Hepatocyte (in vitro differentiated cells): Measurements from ENCODE around the gene NFIX. TPM values are rescaled to one million over a fixed set of nuclear protein-coding genes. Genes with fewer than 3 reads are reported as not detected.

Source experiments
- DNase-seq: peaks from one replicate; pipeline ENCODE4 v3.0.0-alpha.2; 2016; ENCODE audit warnings: low spot score
- H2AFZ ChIP-seq: fragments of 200-600 bp; sonication (generic); 2 replicates; pipeline ENCODE4 v1.6.0; 2016; ENCODE audit warnings: antibody characterized with exemption, mild to moderate bottlenecking
- H3K27ac ChIP-seq: fragments of 200-600 bp; sonication (generic); 2 replicates; pipeline ENCODE4 v1.5.1; 2016; ENCODE audit warnings: mild to moderate bottlenecking
- H3K27me3 ChIP-seq: fragments of 200-600 bp; sonication (generic); 2 replicates; pipeline ENCODE4 v1.6.1; 2016
- H3K36me3 ChIP-seq: fragments of 200-600 bp; sonication (generic); replicated peaks from 2 replicates; pipeline ENCODE4 v1.5.1; 2016; ENCODE audit warnings: low read depth; ENCODE audit not compliant: insufficient read depth
- H3K4me1 ChIP-seq: fragments of 200-600 bp; sonication (generic); 2 replicates; pipeline ENCODE4 v1.5.1; 2016; ENCODE audit warnings: mild to moderate bottlenecking, moderate library complexity; ENCODE audit not compliant: insufficient read depth
- H3K4me2 ChIP-seq: fragments of 200-600 bp; sonication (generic); 2 replicates; pipeline ENCODE4 v1.6.0; 2016
- H3K4me3 ChIP-seq: fragments of 200-600 bp; sonication (generic); 2 replicates; pipeline ENCODE4 v1.5.1; 2016; ENCODE audit warnings: mild to moderate bottlenecking
- H3K79me2 ChIP-seq: fragments of 200-600 bp; sonication (generic); 2 replicates; pipeline ENCODE4 v1.6.0; 2017; ENCODE audit warnings: mild to moderate bottlenecking
- H3K9me2 ChIP-seq: fragments of 200-600 bp; sonication (generic); replicated peaks from 2 replicates; pipeline ENCODE4 v1.6.0; 2017; ENCODE audit warnings: mild to moderate bottlenecking; ENCODE audit not compliant: insufficient read depth
- H3K9me3 ChIP-seq: fragments of 200-600 bp; sonication (generic); 2 replicates; pipeline ENCODE4 v1.5.1; 2016; ENCODE audit warnings: low read depth, mild to moderate bottlenecking
- H4K20me1 ChIP-seq: fragments of 200-600 bp; sonication (generic); 2 replicates; pipeline ENCODE4 v1.6.0; 2016; ENCODE audit warnings: mild to moderate bottlenecking; ENCODE audit not compliant: insufficient read depth, poor library complexity, severe bottlenecking
- CTCF ChIP-seq: fragments of 200-600 bp; sonication (generic); IDR thresholded peaks from 2 replicates; pipeline ENCODE4 v1.5.1; 2016; ENCODE audit warnings: antibody characterized with exemption, mild to moderate bottlenecking; ENCODE audit not compliant: poor library complexity
- EZH2 ChIP-seq: fragments of 200-600 bp; sonication (generic); IDR thresholded peaks from 2 replicates; pipeline ENCODE4 v1.6.1; 2016; ENCODE audit warnings: antibody characterized with exemption, mild to moderate bottlenecking, borderline replicate concordance
- EZH2phosphoT487 ChIP-seq: fragments of 200-600 bp; sonication (generic); IDR thresholded peaks from one replicate; pipeline ENCODE4 v1.6.1; 2018; ENCODE audit warnings: antibody characterized with exemption, mild to moderate bottlenecking, low read depth, moderate library complexity; ENCODE audit not compliant: unreplicated experiment, severe bottlenecking
- WGBS: methylation state at CpG from one replicate; pipeline ENCODE4 v1.1.6; 2016; ENCODE audit warnings: low lambda C conversion rate; ENCODE audit errors: missing lambda C conversion rate; 5-methylcytosine and 5-hydroxymethylcytosine counted together
- polyA plus RNA-seq: library from polyadenylated mRNA; unstranded; fragments of >200 nt; fragmentation: Nextera tagmentation; extraction: Ambion mirVana; gene quantifications from 2 replicates; pipeline ENCODE4 v1.2.1, GENCODE V29; 2016
- total RNA-seq: library from RNA; depleted of rRNA; stranded (reverse); fragments of >200 nt; gene quantifications from 2 replicates; pipeline ENCODE4 v1.2.3, GENCODE V29; 2014

Gene NFIX
- total and polyA plus RNA-seq, 2 experiments from 2014 or later, result 10.2 to 12.8 TPM

- WGBS, result 60% methylated on average over 3 of the region's 3 CpGs
- H3K9me3 ChIP-seq, result no peaks in the 10 kb centered on the region
- peaks cover 15% of the 10 kb centered on the region for H3K27me3 ChIP-seq
- no peaks in the 10 kb centered on the region for H3K9me2 ChIP-seq
- peaks cover 11% of the 10 kb centered on the region for H3K4me1 ChIP-seq
- H3K79me2 ChIP-seq, result no peaks in the 10 kb centered on the region
- no peak for DNase-seq
- no peaks in the 10 kb centered on the region for H3K36me3 ChIP-seq
- no peak overlapping the region for H2AFZ ChIP-seq
- H3K27ac ChIP-seq, result no peak overlapping the region
- H3K4me3 ChIP-seq, result no peak overlapping the region
- no peaks in the 10 kb centered on the region for H4K20me1 ChIP-seq
- no peak overlapping the region for H3K4me2 ChIP-seq
- no peak for TF ChIP-seq EZH2phosphoT487
Measured at GRCh38 chr19:12987190-12987589, 8.1 kb upstream of the NFIX start.

- no peak overlapping the region for H2AFZ ChIP-seq
- DNase-seq, result no peak
- no peaks in the 10 kb centered on the region for H3K79me2 ChIP-seq
- H3K9me2 ChIP-seq, result no peaks in the 10 kb centered on the region
- H3K4me3 ChIP-seq, result no peak overlapping the region
- no peak overlapping the region for H3K4me2 ChIP-seq
- no peaks in the 10 kb centered on the region for H3K36me3 ChIP-seq
- peaks cover 11% of the 10 kb centered on the region for H3K4me1 ChIP-seq
- TF ChIP-seq EZH2phosphoT487 (no peak), CTCF (no peak), EZH2 (no peak)
- 78% methylated on average over 9 of the region's 10 CpGs for WGBS
- H4K20me1 ChIP-seq, result no peaks in the 10 kb centered on the region
- H3K27ac ChIP-seq, result no peak overlapping the region
- peaks cover 14% of the 10 kb centered on the region for H3K27me3 ChIP-seq
- H3K9me3 ChIP-seq, result no peaks in the 10 kb centered on the region
Measured at GRCh38 chr19:12987781-12988180, 7.5 kb upstream of the NFIX start.

GRCh38 chr19:12990431-12990830 is 4.8 kb upstream of the NFIX start:
- H3K27ac ChIP-seq, result no peak overlapping the region
- H3K4me1 ChIP-seq, result peaks cover 8% of the 10 kb centered on the region
- TF ChIP-seq EZH2 (no peak), EZH2phosphoT487 (no peak), CTCF (no peak)
- H4K20me1 ChIP-seq, result no peaks in the 10 kb centered on the region
- H3K4me2 ChIP-seq, result peak overlapping the region; percentile 60
- H3K4me3 ChIP-seq, result no peak overlapping the region
- no peaks in the 10 kb centered on the region for H3K79me2 ChIP-seq
- no peaks in the 10 kb centered on the region for H3K9me3 ChIP-seq
- DNase-seq, result no peak
- H2AFZ ChIP-seq, result no peak overlapping the region
- 30% methylated on average over 16 of the region's 22 CpGs for whole genome bisulfite sequencing
- no peaks in the 10 kb centered on the region for H3K36me3 ChIP-seq
- H3K27me3 ChIP-seq, result peaks cover 27% of the 10 kb centered on the region
- no peaks in the 10 kb centered on the region for H3K9me2 ChIP-seq

GRCh38 chr19:12990853-12991252 is 4.4 kb upstream of the NFIX start:
- WGBS, result 72% methylated on average over 3 of the region's 3 CpGs
- H3K27ac ChIP-seq, result no peak overlapping the region
- H3K36me3 ChIP-seq, result no peaks in the 10 kb centered on the region
- peaks cover 27% of the 10 kb centered on the region for H3K27me3 ChIP-seq
- H3K9me3 ChIP-seq, result no peaks in the 10 kb centered on the region
- H3K4me1 ChIP-seq, result peaks cover 5% of the 10 kb centered on the region
- H2AFZ ChIP-seq, result no peak overlapping the region
- H3K9me2 ChIP-seq, result no peaks in the 10 kb centered on the region
- TF ChIP-seq CTCF (no peak), EZH2phosphoT487 (no peak), EZH2 (no peak)
- peak overlapping the region; percentile 60 for H3K4me2 ChIP-seq
- no peaks in the 10 kb centered on the region for H3K79me2 ChIP-seq
- no peak overlapping the region for H3K4me3 ChIP-seq
- H4K20me1 ChIP-seq, result no peaks in the 10 kb centered on the region
- no peak for DNase-seq
